Activated naive CD4-positive, alpha-beta T cell treated with anti-CD3 and anti-CD28 coated beads, Interleukin-2, amount 50 U/mL, for 24 hours (primary cell): ENCODE results near the gene MINDY3.
A peak's percentile ranks its signal among the peaks of the same experiment; 100 is the strongest.

Experiments
- H3K27ac Mint-ChIP-seq: one replicate; pipeline ENCODE4 v1.8.0; 2021; ENCODE audit warnings: mild to moderate bottlenecking, mixed read lengths
- H3K27me3 Mint-ChIP-seq: one replicate; pipeline ENCODE4 v1.8.0; 2021; ENCODE audit warnings: mixed read lengths
- H3K36me3 Mint-ChIP-seq: one replicate; pipeline ENCODE4 v1.8.0; 2021; ENCODE audit warnings: mixed read lengths
- H3K4me1 Mint-ChIP-seq: one replicate; pipeline ENCODE4 v1.8.0; 2021; ENCODE audit warnings: mixed read lengths
- H3K4me3 Mint-ChIP-seq: one replicate; pipeline ENCODE4 v1.8.0; 2021; ENCODE audit warnings: mild to moderate bottlenecking, mixed read lengths
- H3K9me3 Mint-ChIP-seq: one replicate; pipeline ENCODE4 v1.8.0; 2021; ENCODE audit warnings: mixed read lengths

The MINDY3 gene

GRCh38 chr10:15801641-15802040 lies 58.7 kb downstream of the MINDY3 start:
- Mint-ChIP-seq H3K9me3 (peaks cover 3% of the 10 kb centered on the region), H3K27me3 (no peaks in the 10 kb centered on the region), H3K4me3 (no peak overlapping the region), H3K27ac (peak overlapping the region; percentile 41), H3K4me1 (peaks cover 18% of the 10 kb centered on the region), H3K36me3 (peaks cover 27% of the 10 kb centered on the region)

GRCh38 chr10:15801147-15801546 lies 59.2 kb downstream of the MINDY3 start:
- peaks cover 27% of the 10 kb centered on the region for H3K36me3 Mint-ChIP-seq
- peaks cover 18% of the 10 kb centered on the region for H3K4me1 Mint-ChIP-seq

GRCh38 chr10:15797346-15797745 lies 63.0 kb downstream of the MINDY3 start:
- peaks cover 3% of the 10 kb centered on the region for H3K9me3 Mint-ChIP-seq
- peaks cover 29% of the 10 kb centered on the region for H3K36me3 Mint-ChIP-seq
- no peak overlapping the region for H3K27ac Mint-ChIP-seq
- H3K27me3 Mint-ChIP-seq = no peaks in the 10 kb centered on the region
- H3K4me1 Mint-ChIP-seq = peaks cover 12% of the 10 kb centered on the region
- no peak overlapping the region for H3K4me3 Mint-ChIP-seq

More at GRCh38 chr10:15801147-15801546, 59.2 kb downstream of the MINDY3 start:
- Mint-ChIP-seq H3K27me3 (no peaks in the 10 kb centered on the region), H3K27ac (peak overlapping the region; percentile 41), H3K9me3 (peaks cover 3% of the 10 kb centered on the region), H3K4me3 (no peak overlapping the region)

GRCh38 chr10:15796762-15797161 lies 63.5 kb downstream of the MINDY3 start:
- H3K9me3 Mint-ChIP-seq = peaks cover 3% of the 10 kb centered on the region
- H3K27me3 Mint-ChIP-seq = no peaks in the 10 kb centered on the region
- H3K36me3 Mint-ChIP-seq = peaks cover 29% of the 10 kb centered on the region
- H3K4me1 Mint-ChIP-seq = peaks cover 8% of the 10 kb centered on the region
- no peak overlapping the region for H3K4me3 Mint-ChIP-seq
- no peak overlapping the region for H3K27ac Mint-ChIP-seq

GRCh38 chr10:15796098-15796759 lies 64.1 kb downstream of the MINDY3 start:
- H3K9me3 Mint-ChIP-seq = no peaks in the 10 kb centered on the region
- peaks cover 30% of the 10 kb centered on the region for H3K36me3 Mint-ChIP-seq
- H3K4me1 Mint-ChIP-seq = peaks cover 4% of the 10 kb centered on the region
- H3K27me3 Mint-ChIP-seq = no peaks in the 10 kb centered on the region
- no peak overlapping the region for H3K4me3 Mint-ChIP-seq
- no peak overlapping the region for H3K27ac Mint-ChIP-seq

- Mint-ChIP-seq H3K9me3 (no peaks in the 10 kb centered on the region), H3K27ac (no peak overlapping the region), H3K4me3 (no peak overlapping the region), H3K27me3 (no peaks in the 10 kb centered on the region), H3K36me3 (peaks cover 25% of the 10 kb centered on the region), H3K4me1 (peaks cover 4% of the 10 kb centered on the region)
Observed at GRCh38 chr10:15795036-15795792, 65.1 kb downstream of the MINDY3 start.

GRCh38 chr10:15794569-15794968 lies 65.7 kb downstream of the MINDY3 start:
- Mint-ChIP-seq H3K4me3 (no peak overlapping the region), H3K9me3 (no peaks in the 10 kb centered on the region), H3K36me3 (peaks cover 23% of the 10 kb centered on the region), H3K27ac (no peak overlapping the region), H3K27me3 (no peaks in the 10 kb centered on the region), H3K4me1 (peaks cover 2% of the 10 kb centered on the region)

- no peaks in the 10 kb centered on the region for H3K4me1 Mint-ChIP-seq
- no peak overlapping the region for H3K4me3 Mint-ChIP-seq
- H3K27me3 Mint-ChIP-seq = no peaks in the 10 kb centered on the region
- H3K9me3 Mint-ChIP-seq = no peaks in the 10 kb centered on the region
- no peak overlapping the region for H3K27ac Mint-ChIP-seq
- peaks cover 25% of the 10 kb centered on the region for H3K36me3 Mint-ChIP-seq
Observed at GRCh38 chr10:15793664-15794063, 66.6 kb downstream of the MINDY3 start.

GRCh38 chr10:15792777-15793176 lies 67.5 kb downstream of the MINDY3 start:
- peaks cover 28% of the 10 kb centered on the region for H3K36me3 Mint-ChIP-seq
- H3K9me3 Mint-ChIP-seq = no peaks in the 10 kb centered on the region
- H3K27ac Mint-ChIP-seq = no peak overlapping the region
- H3K27me3 Mint-ChIP-seq = no peaks in the 10 kb centered on the region
- no peak overlapping the region for H3K4me3 Mint-ChIP-seq
- no peaks in the 10 kb centered on the region for H3K4me1 Mint-ChIP-seq

- H3K27me3 Mint-ChIP-seq = no peaks in the 10 kb centered on the region
- H3K4me1 Mint-ChIP-seq = no peaks in the 10 kb centered on the region
- peaks cover 35% of the 10 kb centered on the region for H3K36me3 Mint-ChIP-seq
- no peak overlapping the region for H3K4me3 Mint-ChIP-seq
- no peak overlapping the region for H3K27ac Mint-ChIP-seq
- no peaks in the 10 kb centered on the region for H3K9me3 Mint-ChIP-seq
Observed at GRCh38 chr10:15791816-15792524, 68.3 kb downstream of the MINDY3 start.

- Mint-ChIP-seq H3K27ac (peak overlapping the region; percentile 12), H3K27me3 (no peaks in the 10 kb centered on the region), H3K9me3 (no peaks in the 10 kb centered on the region), H3K36me3 (peaks cover 38% of the 10 kb centered on the region), H3K4me3 (no peak overlapping the region), H3K4me1 (no peaks in the 10 kb centered on the region)
Observed at GRCh38 chr10:15789793-15790525, 70.3 kb downstream of the MINDY3 start.

- Mint-ChIP-seq H3K27me3 (no peaks in the 10 kb centered on the region), H3K4me3 (no peak overlapping the region), H3K4me1 (no peaks in the 10 kb centered on the region), H3K9me3 (no peaks in the 10 kb centered on the region), H3K27ac (no peak overlapping the region), H3K36me3 (peaks cover 45% of the 10 kb centered on the region)
Observed at GRCh38 chr10:15787426-15787825, 72.9 kb downstream of the MINDY3 start.

GRCh38 chr10:15784662-15785300 lies 75.5 kb downstream of the MINDY3 start:
- H3K36me3 Mint-ChIP-seq = peaks cover 48% of the 10 kb centered on the region
- no peak overlapping the region for H3K4me3 Mint-ChIP-seq
- no peaks in the 10 kb centered on the region for H3K27me3 Mint-ChIP-seq
- no peaks in the 10 kb centered on the region for H3K4me1 Mint-ChIP-seq
- H3K9me3 Mint-ChIP-seq = no peaks in the 10 kb centered on the region
- no peak overlapping the region for H3K27ac Mint-ChIP-seq

GRCh38 chr10:15783941-15784636 lies 76.2 kb downstream of the MINDY3 start:
- no peak overlapping the region for H3K27ac Mint-ChIP-seq
- H3K27me3 Mint-ChIP-seq = no peaks in the 10 kb centered on the region
- peaks cover 53% of the 10 kb centered on the region for H3K36me3 Mint-ChIP-seq
- H3K9me3 Mint-ChIP-seq = peaks cover under 1% of the 10 kb centered on the region
- H3K4me3 Mint-ChIP-seq = no peak overlapping the region
- no peaks in the 10 kb centered on the region for H3K4me1 Mint-ChIP-seq
